Dermis blood vessel endothelial cell (primary cell): ENCODE results near the gene CCDC85B. TPM values are rescaled to one million over a fixed set of nuclear protein-coding genes. Genes with fewer than 3 reads are reported as not detected.

Source experiments
- DNase-seq: peaks from one replicate; pipeline ENCODE4 v3.0.0; 2010
- total RNA-seq: library from RNA; depleted of rRNA; stranded (reverse); fragments of >200 nt; gene quantifications from 2 replicates; pipeline ENCODE4 v1.2.3, GENCODE V29; 2014

The CCDC85B gene
- total RNA-seq, 1 donor from 2014 or later, result 163 TPM

- no peak for DNase-seq
Measured at GRCh38 chr11:65869643-65870306, 20.7 kb upstream of the CCDC85B start.

DNA sequence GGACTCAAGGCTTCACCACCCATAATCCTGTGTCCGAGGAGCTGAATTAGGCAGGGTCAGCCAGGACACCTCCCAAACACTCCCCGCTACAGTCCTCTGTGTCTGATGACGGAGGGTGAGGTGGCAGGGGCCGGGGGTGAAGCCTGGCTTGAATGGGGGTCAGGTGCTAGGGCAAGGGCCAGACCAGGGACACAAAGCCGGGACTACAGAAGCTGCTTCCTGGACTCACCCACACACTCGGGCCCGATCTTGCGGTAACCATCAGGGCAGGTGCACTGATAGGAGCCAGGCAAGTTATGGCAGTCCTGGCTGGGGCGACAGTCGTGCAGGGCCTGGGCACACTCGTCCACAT lies 20.2 kb upstream of the CCDC85B start:
- DNase-seq, result no peak

GRCh38 chr11:65870706-65871681 lies 19.5 kb upstream of the CCDC85B start:
- DNase-seq, result no peak

DNA sequence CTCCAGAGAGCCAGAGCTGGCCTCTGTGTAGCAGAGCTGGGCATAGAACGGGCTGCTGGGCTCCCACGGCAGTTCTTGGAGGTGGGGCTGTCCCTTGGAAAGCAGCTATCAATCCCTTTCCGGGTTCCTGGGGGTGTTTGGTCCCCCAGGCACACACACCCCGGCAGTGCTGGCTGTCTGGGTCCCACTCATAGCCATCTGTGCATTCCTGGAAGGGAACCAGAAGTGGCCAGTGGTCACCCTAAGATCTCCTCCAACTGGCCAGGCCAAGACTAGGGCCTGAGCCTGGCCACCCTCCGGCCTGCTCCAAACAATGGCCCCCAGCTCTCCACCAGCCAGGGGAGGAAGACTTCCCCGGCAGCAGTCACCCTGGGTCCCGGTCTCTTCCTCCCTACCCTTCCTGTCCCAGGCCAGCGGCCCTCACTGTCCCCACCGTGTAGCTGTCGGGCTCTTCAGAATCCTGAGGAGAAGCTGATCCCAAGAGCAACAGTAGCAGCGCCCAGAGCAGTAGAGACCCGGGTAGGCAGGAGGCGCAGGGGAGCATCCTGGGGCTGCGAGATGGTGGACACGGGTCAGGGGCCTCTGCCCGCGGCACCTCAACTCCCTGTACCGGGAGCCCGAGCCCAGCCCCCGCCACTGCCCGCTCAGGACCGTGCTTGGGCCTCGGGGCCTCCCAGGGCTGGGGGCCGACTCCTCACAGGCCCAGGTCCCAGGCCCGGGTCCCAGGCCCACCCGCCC lies 18.5 kb upstream of the CCDC85B start:
- DNase-seq, result peak; percentile 52

GRCh38 chr11:65872586-65873317 lies 17.7 kb upstream of the CCDC85B start, which contains the start of gene EFEMP2:
TSS of gene EFEMP2 (minus strand) at chr11:65872800. CDS start at chr11:65872354, 446 bp downstream.
- no peak for DNase-seq

- peak; percentile 83 for DNase-seq
Measured at GRCh38 chr11:65873318-65874156, 16.9 kb upstream of the CCDC85B start.

DNA sequence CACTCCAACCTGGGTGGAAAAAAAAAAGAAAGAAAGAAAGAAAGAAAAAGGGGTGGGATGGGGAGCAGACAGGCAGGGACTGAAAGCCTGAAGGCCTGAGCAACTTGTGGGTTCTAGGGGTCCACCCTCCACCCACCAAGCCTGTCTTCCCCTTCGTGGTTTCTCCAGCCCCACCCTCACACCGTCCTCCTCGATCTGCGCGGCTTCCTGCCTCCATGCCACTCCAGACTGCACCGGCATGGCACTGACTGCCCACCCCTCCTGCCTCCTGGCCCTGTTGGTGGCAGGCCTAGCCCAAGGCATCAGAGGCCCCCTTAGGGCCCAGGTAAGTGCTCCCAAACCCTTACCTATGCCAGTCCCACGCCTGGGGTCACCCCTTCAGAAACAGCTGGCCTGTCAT lies 10.9 kb upstream of the CCDC85B start, which contains the start of gene CTSW:
CTSW (plus strand) TSS at position 221 of the 400 bp plus-strand sequence; CDS start at position 239, 18 bp downstream.
- DNase-seq, result no peak

GRCh38 chr11:65880027-65880426 lies 10.4 kb upstream of the CCDC85B start:
- no peak for DNase-seq

DNA sequence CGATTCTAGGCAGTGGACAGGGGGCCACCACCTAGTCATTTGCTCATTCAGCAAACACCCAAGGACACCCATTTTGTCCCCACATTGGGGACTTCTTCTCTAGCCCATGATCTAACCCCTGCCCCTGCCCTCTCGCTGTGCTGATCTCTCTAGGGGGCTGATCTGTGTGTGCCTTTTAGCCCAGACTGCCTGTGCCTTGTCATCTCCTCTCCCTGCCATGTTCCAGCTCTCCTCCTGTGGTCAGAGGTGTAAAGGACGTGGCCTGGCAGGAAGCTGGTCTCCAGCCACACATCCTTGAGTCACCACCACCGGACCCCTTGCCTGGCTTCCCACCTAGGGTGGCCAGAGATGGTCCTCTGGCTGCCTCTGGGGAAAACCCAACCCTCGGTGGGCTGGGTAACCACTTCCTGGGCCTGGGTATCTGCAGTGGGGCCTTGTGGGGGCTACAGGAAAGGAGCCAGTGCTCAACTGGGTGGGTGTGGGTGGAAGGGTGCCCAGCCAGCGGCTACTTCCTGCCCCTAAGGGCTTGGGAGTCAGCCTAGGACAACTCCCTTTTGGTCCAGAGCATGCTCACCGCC lies 9.5 kb upstream of the CCDC85B start:
- no peak for DNase-seq

GRCh38 chr11:65882120-65883057 lies 8.1 kb upstream of the CCDC85B start:
- no peak for DNase-seq

DNA sequence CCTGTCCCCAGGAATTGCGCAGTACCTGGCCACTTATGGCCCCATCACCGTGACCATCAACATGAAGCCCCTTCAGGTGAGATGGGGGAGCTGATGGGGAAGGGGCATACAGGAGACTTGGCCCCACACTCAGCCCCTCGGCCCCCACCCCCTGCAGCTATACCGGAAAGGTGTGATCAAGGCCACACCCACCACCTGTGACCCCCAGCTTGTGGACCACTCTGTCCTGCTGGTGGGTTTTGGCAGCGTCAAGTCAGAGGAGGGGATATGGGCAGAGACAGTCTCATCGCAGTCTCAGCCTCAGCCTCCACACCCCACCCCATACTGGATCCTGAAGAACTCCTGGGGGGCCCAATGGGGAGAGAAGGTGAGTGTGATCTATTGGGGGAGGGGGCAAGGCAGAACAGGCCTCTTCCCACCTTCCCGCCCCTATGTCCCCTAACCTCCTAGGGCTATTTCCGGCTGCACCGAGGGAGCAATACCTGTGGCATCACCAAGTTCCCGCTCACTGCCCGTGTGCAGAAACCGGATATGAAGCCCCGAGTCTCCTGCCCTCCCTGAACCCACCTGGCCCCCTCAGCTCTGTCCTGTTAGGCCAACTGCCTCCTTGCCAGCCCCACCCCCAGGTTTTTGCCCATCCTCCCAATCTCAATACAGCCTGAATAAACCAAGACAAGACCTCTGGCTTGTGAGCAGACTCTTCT lies 7.3 kb upstream of the CCDC85B start:
- no peak for DNase-seq

- no peak for DNase-seq
Measured at GRCh38 chr11:65883786-65884715, 6.4 kb upstream of the CCDC85B start.

GRCh38 chr11:65884716-65885092 lies 5.8 kb upstream of the CCDC85B start:
- DNase-seq, result peak; percentile 91

- DNase-seq, result no peak
Measured at GRCh38 chr11:65885231-65885630, 5.2 kb upstream of the CCDC85B start.

- DNase-seq, result no peak
Measured at GRCh38 chr11:65885808-65886536, 4.5 kb upstream of the CCDC85B start.

DNA sequence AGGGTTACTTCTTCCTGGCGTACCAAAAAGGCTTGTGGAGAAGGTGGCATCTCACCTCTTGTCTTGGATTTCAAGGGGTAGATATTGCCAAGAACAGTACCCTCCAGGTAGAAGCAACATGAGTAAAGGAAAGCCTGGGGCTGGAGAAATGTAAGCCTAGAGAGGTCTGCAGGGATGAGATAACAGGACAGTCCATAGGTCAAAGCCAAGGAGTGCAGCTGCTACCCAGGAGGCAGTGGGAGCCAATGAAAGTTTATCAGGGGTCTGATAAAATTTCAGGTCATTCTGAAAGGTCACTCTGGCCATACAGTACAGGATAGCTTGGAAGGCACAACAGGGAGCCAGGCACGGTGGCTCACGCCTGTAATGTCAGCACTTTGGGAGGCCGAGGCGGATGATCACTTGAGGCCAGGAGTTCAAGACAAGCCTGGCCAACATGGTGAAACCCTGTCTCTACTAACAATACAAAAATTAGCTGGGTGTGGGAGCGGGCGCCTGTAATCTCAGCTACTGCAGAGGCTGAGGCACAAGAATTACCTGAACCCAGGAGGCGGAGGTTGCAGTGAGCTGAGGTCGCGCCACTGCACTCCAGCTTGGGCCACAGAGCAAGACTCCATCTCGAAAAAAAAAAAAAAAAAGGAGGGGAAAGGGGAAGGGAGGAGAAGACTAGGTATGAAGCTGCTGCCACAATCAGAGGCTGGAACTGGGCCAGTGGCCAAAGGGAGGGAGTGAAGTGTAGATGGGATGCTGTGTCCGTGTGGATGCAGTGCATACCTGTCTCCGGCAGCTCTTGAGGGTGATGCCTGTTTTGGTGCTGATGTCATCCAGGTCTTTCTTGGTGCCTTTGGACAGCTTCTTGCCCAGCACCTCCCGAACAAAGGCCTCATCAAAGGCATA lies 3.4 kb upstream of the CCDC85B start:
- no peak for DNase-seq
